Loucy (cell line): ENCODE data around the gene GFER.

Experiments used
- H2AFZ ChIP-seq: fragments of 200-600 bp; sonication (generic); 2 replicates; pipeline ENCODE4 v1.6.0; 2016; ENCODE audit warnings: antibody characterized with exemption, mild to moderate bottlenecking, low read length, moderate library complexity
- H3F3A ChIP-seq: fragments of 200-600 bp; 2 replicates; pipeline ENCODE4 v1.6.0; 2016; ENCODE audit warnings: antibody characterized with exemption, low read depth, mild to moderate bottlenecking
- H3K27me3 ChIP-seq: fragments of 200-600 bp; sonication (generic); 2 replicates; pipeline ENCODE4 v1.6.1; 2014; ENCODE audit warnings: low read length, mild to moderate bottlenecking; ENCODE audit not compliant: insufficient read depth, poor library complexity, severe bottlenecking
- H3K36me3 ChIP-seq: fragments of 200-600 bp; sonication (generic); 2 replicates; pipeline ENCODE4 v1.6.1; 2016; ENCODE audit warnings: low read length; ENCODE audit not compliant: insufficient read depth
- H3K4me1 ChIP-seq: fragments of 200-600 bp; sonication (generic); 2 replicates; pipeline ENCODE4 v1.5.1; 2014; ENCODE audit warnings: low read length, mild to moderate bottlenecking; ENCODE audit not compliant: insufficient read depth, poor library complexity, severe bottlenecking
- H3K4me2 ChIP-seq: fragments of 200-600 bp; sonication (generic); 2 replicates; pipeline ENCODE4 v1.6.0; 2014; ENCODE audit warnings: antibody characterized with exemption, low read length, low read depth, mild to moderate bottlenecking; ENCODE audit not compliant: poor library complexity, severe bottlenecking
- H3K4me3 ChIP-seq: fragments of 200-600 bp; sonication (generic); 2 replicates; pipeline ENCODE4 v1.5.1; 2014; ENCODE audit warnings: low read length, mild to moderate bottlenecking, mixed read lengths; ENCODE audit not compliant: poor library complexity, severe bottlenecking
- H3K79me2 ChIP-seq: fragments of 200-600 bp; sonication (generic); 2 replicates; pipeline ENCODE4 v1.6.1; 2014; ENCODE audit warnings: low read length; ENCODE audit not compliant: insufficient read depth
- H3K9ac ChIP-seq: fragments of 200-600 bp; sonication (generic); 2 replicates; pipeline ENCODE4 v1.6.0; 2014; ENCODE audit warnings: mild to moderate bottlenecking, low read depth, low read length, moderate library complexity; ENCODE audit not compliant: poor library complexity, severe bottlenecking
- H3K9me2 ChIP-seq: fragments of 200-600 bp; sonication (generic); replicated peaks from 2 replicates; pipeline ENCODE4 v1.6.1; 2016; ENCODE audit warnings: low read depth, low read length, mixed read lengths
- H3K9me3 ChIP-seq: fragments of 200-600 bp; sonication (generic); 2 replicates; pipeline ENCODE4 v1.6.1; 2014; ENCODE audit warnings: mild to moderate bottlenecking, antibody characterized with exemption, low read length, low read depth; ENCODE audit not compliant: insufficient read depth
- H4K20me1 ChIP-seq: fragments of 200-600 bp; sonication (generic); 2 replicates; pipeline ENCODE4 v1.6.0; 2014; ENCODE audit warnings: antibody characterized with exemption, low read length, mild to moderate bottlenecking; ENCODE audit not compliant: insufficient read depth, poor library complexity, severe bottlenecking
- EZH2phosphoT487 ChIP-seq: fragments of 200-600 bp; IDR thresholded peaks from 2 replicates; pipeline ENCODE4 v1.6.1; 2018; ENCODE audit warnings: antibody characterized with exemption, mild to moderate bottlenecking, moderate library complexity, borderline replicate concordance
- TF ChIP-seq, protein P1 (sequence below): fragments of 200-600 bp; sonication (generic); conservative IDR thresholded peaks from 2 replicates; pipeline ENCODE4 v1.5.1; 2014; ENCODE audit warnings: mild to moderate bottlenecking, antibody characterized with exemption, low read length

GFER gene

DNA sequence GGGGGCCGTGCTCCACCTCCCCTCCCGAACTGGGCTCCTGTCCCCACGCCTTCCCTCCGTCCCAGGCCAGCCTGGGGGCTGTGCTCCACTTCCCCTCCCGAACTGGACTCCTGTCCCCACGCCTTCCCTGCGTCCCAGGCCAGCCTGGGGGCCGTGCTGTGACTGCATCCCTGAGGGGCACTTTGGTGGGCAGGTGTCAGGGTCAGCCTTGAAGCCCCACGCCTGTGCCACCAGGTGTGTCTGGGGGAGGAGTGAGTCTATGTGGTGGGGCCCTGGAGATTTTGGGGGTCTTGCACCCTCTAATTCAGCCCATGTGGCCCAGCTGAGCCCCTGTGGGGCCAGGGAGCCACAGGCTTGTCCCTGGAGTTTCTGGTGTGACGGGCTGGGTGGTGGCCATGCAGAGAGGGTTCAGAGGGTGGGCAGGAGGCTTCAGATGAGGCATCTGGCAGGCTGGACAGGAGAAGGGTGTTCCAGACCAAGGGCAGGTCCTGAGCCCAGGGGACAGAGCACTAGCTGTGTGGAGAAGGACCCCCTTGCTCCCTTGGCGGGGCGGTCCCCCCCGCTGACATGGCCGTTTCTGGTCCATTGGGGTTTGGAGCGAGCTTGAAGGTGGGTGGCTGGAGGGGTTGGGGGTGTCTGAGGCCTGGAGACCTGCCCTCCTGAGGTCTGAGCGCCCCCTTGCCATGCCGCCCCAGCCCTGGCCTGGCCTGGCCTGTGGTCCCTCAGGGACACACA is 50.9 kb downstream of the GFER start:
- H3K79me2 ChIP-seq, result no peaks in the 10 kb centered on the region
- H3K4me2 ChIP-seq, result no peak overlapping the region
- no peaks in the 10 kb centered on the region for H4K20me1 ChIP-seq
- H3F3A ChIP-seq, result no peaks in the 10 kb centered on the region
- H3K4me1 ChIP-seq, result no peaks in the 10 kb centered on the region
- no peak overlapping the region for H3K4me3 ChIP-seq
- TF ChIP-seq EZH2phosphoT487, result no peak
- TF ChIP-seq, protein P1, sequence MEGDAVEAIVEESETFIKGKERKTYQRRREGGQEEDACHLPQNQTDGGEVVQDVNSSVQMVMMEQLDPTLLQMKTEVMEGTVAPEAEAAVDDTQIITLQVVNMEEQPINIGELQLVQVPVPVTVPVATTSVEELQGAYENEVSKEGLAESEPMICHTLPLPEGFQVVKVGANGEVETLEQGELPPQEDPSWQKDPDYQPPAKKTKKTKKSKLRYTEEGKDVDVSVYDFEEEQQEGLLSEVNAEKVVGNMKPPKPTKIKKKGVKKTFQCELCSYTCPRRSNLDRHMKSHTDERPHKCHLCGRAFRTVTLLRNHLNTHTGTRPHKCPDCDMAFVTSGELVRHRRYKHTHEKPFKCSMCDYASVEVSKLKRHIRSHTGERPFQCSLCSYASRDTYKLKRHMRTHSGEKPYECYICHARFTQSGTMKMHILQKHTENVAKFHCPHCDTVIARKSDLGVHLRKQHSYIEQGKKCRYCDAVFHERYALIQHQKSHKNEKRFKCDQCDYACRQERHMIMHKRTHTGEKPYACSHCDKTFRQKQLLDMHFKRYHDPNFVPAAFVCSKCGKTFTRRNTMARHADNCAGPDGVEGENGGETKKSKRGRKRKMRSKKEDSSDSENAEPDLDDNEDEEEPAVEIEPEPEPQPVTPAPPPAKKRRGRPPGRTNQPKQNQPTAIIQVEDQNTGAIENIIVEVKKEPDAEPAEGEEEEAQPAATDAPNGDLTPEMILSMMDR, result no peak
- no peaks in the 10 kb centered on the region for H3K9me3 ChIP-seq
- H3K36me3 ChIP-seq, result no peaks in the 10 kb centered on the region
- no peak overlapping the region for H3K9ac ChIP-seq
- no peaks in the 10 kb centered on the region for H3K9me2 ChIP-seq
- no peak overlapping the region for H2AFZ ChIP-seq
- no peaks in the 10 kb centered on the region for H3K27me3 ChIP-seq

DNA sequence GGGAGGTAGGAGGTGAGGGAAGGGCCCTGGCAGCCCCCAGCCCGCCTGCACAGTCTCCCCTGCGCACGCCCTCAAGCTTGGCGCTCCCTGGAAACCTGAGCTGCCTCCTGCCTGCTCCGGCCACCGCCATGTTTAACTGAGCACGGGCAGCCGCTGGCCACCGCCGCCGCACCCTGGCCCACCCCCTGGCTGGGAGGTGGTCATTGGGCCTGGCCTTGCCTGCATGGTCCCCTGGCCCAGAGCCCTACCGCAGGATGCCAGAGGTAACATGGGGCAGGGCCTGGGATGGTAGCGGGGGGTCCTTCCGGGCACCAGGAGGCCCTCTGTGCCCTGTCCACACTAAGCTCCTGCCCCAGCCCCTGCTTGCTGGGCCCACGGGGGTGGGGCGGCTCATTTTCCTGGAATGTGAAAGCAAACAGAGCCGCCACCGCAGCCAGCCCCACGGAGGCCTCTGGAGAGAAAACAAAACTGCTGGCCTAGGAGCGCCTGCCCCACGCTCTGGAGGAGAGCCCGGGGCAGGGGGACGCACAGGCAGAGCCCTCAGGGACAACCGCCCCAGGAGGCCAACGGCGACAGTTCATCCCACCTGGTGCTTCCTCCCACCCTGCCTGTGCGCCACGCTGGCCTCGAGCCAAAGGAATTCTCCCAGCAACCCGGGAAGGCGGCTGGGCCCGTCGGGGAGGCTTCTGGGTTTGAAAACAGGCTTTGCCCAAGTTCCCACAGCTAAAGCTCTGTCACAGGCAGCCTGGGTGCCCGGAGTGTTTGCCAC is 51.6 kb downstream of the GFER start:
- Histone ChIP-seq H3K27me3 (no peaks in the 10 kb centered on the region), H3K36me3 (no peaks in the 10 kb centered on the region), H4K20me1 (no peaks in the 10 kb centered on the region), H3K9me2 (no peaks in the 10 kb centered on the region), H3K4me1 (no peaks in the 10 kb centered on the region), H3F3A (no peaks in the 10 kb centered on the region), H3K79me2 (no peaks in the 10 kb centered on the region), H3K9me3 (no peaks in the 10 kb centered on the region), H2AFZ (no peak overlapping the region), H3K9ac (no peak overlapping the region), H3K4me2 (no peak overlapping the region), H3K4me3 (no peak overlapping the region)
- no peak for TF ChIP-seq EZH2phosphoT487
- TF ChIP-seq, protein P1, result no peak

DNA sequence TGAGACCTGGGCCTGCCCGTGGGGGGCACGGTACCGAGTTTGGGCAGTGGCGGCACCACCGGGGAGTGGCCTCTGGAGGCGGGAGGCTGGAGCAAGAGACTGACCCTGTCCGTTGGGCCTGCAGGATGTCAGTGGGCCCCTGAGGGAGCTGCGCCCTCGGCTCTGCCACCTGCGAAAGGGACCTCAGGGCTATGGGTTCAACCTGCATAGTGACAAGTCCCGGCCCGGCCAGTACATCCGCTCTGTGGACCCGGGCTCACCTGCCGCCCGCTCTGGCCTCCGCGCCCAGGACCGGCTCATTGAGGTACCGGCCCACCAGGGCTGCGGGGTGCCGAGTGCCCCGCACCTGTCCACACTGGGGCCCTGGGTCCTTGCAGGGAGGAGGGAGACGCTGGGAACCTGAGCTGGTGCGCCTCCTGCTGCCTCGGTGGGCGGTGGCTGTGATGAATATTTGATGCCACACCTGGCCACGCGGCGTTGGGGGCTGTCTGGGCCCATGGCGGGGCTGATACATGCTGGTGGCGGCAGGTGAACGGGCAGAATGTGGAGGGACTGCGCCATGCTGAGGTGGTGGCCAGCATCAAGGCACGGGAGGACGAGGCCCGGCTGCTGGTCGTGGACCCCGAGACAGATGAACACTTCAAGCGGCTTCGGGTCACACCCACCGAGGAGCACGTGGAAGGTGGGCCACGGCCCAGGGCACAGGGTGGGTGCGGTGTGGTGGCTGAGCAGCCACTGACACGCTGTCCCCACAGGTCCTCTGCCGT is 52.4 kb downstream of the GFER start:
- Histone ChIP-seq H3K4me2 (no peak overlapping the region), H3F3A (no peaks in the 10 kb centered on the region), H2AFZ (no peak overlapping the region), H3K4me3 (no peak overlapping the region), H3K79me2 (no peaks in the 10 kb centered on the region), H3K9ac (no peak overlapping the region), H4K20me1 (no peaks in the 10 kb centered on the region), H3K9me2 (no peaks in the 10 kb centered on the region), H3K4me1 (no peaks in the 10 kb centered on the region), H3K27me3 (no peaks in the 10 kb centered on the region), H3K9me3 (no peaks in the 10 kb centered on the region), H3K36me3 (no peaks in the 10 kb centered on the region)
- TF ChIP-seq, protein P1, result no peak
- TF ChIP-seq EZH2phosphoT487, result no peak
